DMS153 (cell line): ENCODE results near the gene SLFN11.
"Not testable (repeated sequence)": the region's sequence is repeated elsewhere in the genome, so short reads cannot be mapped to it uniquely, and the experiment has no call there.

Experiments
- DNase-seq: peaks from one replicate; lab custom pipeline; 2025; lab: John Stamatoyannopoulos, UW

SLFN11 gene, protein sequence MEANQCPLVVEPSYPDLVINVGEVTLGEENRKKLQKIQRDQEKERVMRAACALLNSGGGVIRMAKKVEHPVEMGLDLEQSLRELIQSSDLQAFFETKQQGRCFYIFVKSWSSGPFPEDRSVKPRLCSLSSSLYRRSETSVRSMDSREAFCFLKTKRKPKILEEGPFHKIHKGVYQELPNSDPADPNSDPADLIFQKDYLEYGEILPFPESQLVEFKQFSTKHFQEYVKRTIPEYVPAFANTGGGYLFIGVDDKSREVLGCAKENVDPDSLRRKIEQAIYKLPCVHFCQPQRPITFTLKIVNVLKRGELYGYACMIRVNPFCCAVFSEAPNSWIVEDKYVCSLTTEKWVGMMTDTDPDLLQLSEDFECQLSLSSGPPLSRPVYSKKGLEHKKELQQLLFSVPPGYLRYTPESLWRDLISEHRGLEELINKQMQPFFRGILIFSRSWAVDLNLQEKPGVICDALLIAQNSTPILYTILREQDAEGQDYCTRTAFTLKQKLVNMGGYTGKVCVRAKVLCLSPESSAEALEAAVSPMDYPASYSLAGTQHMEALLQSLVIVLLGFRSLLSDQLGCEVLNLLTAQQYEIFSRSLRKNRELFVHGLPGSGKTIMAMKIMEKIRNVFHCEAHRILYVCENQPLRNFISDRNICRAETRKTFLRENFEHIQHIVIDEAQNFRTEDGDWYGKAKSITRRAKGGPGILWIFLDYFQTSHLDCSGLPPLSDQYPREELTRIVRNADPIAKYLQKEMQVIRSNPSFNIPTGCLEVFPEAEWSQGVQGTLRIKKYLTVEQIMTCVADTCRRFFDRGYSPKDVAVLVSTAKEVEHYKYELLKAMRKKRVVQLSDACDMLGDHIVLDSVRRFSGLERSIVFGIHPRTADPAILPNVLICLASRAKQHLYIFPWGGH

DNA sequence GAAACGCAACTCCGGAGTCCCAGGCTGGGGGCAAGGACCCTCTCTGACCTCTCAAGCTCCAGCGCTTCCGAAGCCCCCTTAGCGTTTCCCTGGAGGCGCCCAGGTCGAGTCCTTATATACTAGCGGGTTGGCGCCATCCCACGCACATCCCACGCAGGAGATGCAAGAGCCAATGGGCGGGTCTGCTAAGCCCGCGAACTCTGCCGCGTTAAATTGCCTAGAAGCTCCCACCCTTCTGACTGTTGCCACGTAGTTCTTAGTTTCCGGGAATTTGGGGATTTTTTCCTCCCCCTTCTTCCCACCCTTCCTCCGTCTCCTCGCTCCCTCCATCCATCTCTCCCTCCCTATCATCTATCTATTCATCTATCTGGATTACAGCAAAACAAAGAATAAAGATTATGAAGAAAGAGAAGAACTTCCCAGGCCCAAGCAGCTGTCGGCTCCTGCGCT lies at the start of gene SLFN11:
Gene SLFN11, minus strand, starts transcription at position 88 of the 450 bp plus-strand sequence. CDS start 9,814 bp downstream, outside the sequence.
- DNase-seq: peak; percentile 91

- DNase-seq: not testable (repeated sequence)
Observed at GRCh38 chr17:35421069-35421468, 47.6 kb upstream of the SLFN11 start.

DNA sequence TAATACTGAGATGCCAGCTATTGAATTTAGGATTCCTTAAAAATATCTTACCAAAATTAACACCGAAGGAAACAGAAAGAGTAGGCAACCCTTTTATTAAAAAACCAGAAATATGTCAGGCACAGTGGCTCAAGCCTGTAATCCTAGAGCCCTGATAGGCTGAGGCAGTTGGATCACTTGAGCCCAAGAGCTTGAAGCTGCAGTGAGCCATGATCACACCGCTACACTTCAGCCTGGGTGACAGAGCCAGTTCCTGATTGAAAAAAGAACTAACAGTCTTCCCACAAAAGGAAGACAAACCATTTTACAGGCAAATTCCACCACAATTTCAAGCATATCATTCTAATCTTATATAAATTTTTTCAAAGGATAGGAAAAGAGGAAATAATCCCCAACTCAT lies 43.2 kb upstream of the SLFN11 start:
- no peak for DNase-seq

GRCh38 chr17:35414707-35415106 lies 41.3 kb upstream of the SLFN11 start:
- DNase-seq: not testable (repeated sequence)

- no peak for DNase-seq
Observed at GRCh38 chr17:35414247-35414646, 40.8 kb upstream of the SLFN11 start.

DNA sequence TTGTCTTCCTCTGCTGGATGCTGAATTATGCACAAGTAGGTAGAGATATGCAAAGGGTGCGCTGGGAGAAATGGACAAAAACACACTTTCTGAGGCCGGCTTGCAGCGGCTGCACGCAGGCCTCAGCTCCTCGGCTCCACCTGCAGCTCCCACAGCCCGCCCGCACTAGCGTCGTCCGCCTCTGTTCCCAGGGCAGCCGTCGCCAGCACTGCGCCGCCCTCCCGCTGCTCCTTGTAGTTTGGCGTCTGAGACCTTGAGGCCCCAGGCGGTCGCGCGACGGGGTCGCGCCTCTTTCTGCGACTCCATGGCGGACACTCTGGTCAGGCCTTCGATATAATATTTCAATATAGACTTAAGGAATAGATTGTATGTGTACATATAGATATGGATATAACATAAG lies 34.1 kb upstream of the SLFN11 start:
- DNase-seq: no peak

- no peak for DNase-seq
Observed at GRCh38 chr17:35406568-35406967, 33.1 kb upstream of the SLFN11 start.

DNA sequence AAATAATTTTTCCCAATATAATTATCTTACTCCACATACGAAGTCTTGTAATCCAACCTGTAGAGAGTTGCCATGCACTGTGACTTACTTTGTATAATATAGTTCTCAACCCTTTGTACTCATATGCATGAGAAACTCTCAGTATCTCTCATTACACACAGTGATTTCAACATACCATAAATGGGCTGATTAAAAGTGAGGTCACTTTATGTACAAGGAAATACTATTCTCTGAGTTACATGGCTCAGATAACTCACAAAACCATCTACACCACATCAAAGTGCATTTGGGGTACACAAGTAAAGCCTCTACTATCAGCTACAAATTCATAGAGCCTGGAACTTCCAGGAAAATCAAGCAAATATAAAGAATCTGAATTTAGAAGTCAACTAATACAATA lies 30.9 kb upstream of the SLFN11 start:
- DNase-seq: no peak

DNA sequence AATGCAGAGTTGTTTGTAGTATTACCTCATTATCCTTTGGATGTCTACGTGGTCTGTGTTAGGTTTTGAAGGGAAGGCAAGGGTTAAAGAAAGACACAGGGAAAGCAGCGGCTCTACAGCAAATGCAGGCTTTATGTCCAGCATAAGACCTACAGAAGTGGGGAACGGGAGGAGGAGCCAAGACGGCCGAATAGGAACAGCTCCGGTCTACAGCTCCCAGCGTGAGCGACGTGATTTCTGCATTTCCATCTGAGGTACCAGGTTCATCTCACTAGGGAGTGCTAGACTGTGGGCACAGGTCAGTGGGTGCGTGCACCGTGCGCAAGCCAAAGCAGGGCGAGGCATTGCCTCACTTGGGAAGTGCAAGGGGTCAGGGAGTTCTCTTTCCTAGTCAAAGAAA lies 20.4 kb upstream of the SLFN11 start:
- DNase-seq: not testable (repeated sequence)

- DNase-seq: no peak
Observed at GRCh38 chr17:35390663-35391062, 17.2 kb upstream of the SLFN11 start.

DNA sequence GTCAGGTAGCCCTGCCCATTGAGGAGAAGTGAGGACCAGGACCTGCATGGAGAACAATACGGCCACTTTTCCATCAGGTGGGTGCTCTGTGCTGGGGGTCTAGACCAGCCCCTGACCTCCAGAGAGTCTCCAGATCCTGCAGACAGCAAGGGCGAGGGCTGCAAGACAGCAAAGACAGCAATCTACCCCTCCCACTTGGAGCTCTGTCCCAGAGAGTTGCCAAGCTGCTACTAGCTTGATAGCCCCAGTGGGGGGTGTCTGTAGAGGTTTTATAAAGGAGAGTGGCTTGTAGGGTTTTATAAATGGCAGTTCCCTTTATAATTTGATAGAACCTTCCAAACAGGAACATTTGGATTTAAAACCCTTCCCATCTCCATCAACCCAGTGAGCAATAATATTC lies 16.7 kb upstream of the SLFN11 start:
- DNase-seq: no peak

- DNase-seq: no peak
Observed at GRCh38 chr17:35387496-35387895, 14.1 kb upstream of the SLFN11 start.

DNA sequence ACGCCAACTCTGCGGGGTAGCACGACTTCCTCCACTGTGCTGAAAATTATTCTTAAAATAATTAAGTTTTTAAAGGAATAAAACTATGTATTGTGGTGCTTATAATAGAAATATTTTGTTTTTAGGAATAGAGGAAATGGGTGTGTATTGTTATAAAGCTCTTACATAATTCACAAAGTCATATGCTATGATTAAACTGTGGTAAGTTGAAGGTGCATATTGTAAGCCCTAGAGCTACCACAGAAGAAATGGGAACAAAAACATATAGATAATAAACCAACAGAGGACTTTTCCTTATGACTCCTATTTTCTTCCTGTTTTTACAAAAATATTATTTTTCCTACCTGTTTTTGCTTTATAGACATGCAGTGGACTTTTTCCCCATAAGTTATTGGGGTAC lies 4.3 kb upstream of the SLFN11 start:
- DNase-seq: no peak

GRCh38 chr17:35377068-35377467 lies 3.6 kb upstream of the SLFN11 start:
- DNase-seq: no peak

- DNase-seq: no peak
Observed at GRCh38 chr17:35376245-35376644, 2.8 kb upstream of the SLFN11 start.

- no peak for DNase-seq
Observed at GRCh38 chr17:35374766-35375344, 1.4 kb upstream of the SLFN11 start.

- DNase-seq: peak; percentile 35
Observed at GRCh38 chr17:35373984-35374765, 754 bp upstream of the SLFN11 start.

- DNase-seq: no peak
Observed at GRCh38 chr17:35372846-35373533, 431 bp downstream of the SLFN11 start.

DNA sequence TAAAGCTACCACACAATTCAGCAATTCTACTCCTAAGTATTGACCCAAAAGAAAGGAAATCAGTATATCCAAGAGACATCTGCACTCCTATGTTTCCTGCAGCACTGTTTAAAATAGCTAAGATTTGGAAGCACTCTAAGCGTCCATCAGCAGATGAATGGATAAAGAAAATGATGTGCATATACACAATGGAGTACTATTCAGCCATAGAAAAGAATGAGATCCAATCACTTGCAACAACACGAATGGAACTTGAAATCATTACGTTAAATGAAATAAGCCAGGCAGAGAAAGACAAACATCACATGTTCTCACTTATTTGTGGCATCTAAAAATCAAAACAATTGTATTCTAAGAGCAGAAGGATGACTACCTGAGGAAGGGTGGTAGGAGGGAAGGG lies 1.5 kb downstream of the SLFN11 start:
- DNase-seq: no peak

DNA sequence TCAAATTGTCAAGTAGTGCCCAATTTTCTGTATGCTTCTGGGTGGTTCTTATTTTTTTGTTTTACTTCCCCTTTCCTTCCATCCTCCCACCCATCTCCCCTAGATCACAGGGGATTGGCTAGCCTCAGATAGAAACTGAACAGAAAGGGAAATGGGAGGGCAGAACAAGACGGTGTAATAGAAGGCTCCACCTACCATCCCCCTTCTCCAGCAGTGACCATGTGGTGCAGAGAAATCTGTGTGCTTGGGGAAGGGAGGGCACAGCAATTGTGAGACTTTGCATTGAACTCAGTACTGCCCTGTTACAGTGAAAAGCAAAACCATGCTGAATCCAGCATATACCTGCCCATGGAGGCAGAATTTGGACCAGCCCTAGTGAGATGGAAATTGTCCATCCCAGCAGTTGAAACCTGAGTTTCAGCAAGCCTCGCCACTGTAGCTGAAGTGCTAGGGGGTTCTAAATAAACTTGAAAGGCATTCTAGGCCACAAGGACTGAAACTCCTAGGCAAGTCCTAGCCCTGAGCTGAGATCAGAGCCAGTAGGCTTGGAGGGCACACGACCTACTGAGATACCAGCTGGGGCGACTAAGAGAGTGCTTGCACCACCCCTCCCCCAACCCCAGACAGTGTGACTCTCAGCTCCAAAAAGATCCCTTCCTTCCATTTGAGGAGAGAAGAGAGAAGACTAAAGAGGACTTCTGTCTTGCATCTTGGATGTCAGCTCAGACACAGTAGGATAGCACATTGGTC lies 5.2 kb downstream of the SLFN11 start:
- no peak for DNase-seq
